SK-N-SH (cell line): ENCODE results near the gene OLR1. TPM values are rescaled to one million over a fixed set of nuclear protein-coding genes. Genes with fewer than 3 reads are reported as not detected.

ENCODE experiments used
- CTCF ChIA-PET: fragments of 300-600, 350-600 bp; formaldehyde crosslinking; extraction: SDS; loops from one replicate; lab custom pipeline; 2021; lab: Yijun Ruan, JAX
- POLR2A ChIA-PET: fragments of 350-600 bp; sonication (Branson Sonifier 250); formaldehyde crosslinking; extraction: SDS; loops from one replicate; lab custom pipeline; 2020; ENCODE audit warnings: antibody characterized with exemption, inconsistent platforms; lab: Yijun Ruan, JAX
- DNase-seq: peaks from one replicate; pipeline ENCODE4 v3.0.0; 2012
- H2AFZ ChIP-seq: fragments of 200-600 bp; sonication (generic); 2 replicates; pipeline ENCODE4 v1.8.1; 2016; ENCODE audit warnings: antibody characterized with exemption, mild to moderate bottlenecking, low read depth
- H3F3A ChIP-seq: fragments of 200-600 bp; sonication (generic); replicated peaks from 2 replicates; pipeline ENCODE3; 2016; ENCODE audit warnings: antibody characterized with exemption, mild to moderate bottlenecking; ENCODE audit not compliant: insufficient read depth
- H3K27ac ChIP-seq, 2 experiments: fragments of 200-500 bp in 1 of 2; fragments of 200-600 bp in 1 of 2; sonication (Bioruptor generic) in 1 of 2; sonication (generic), shearing (Covaris generic) in 1 of 2; 2 replicates each; pipeline versions ENCODE4 v1.5.1 to v1.6.1; 2014 to 2016; ENCODE audit warnings: low read depth in 2 of 2, inconsistent platforms in 1 of 2, low read length in 1 of 2, mild to moderate bottlenecking in 1 of 2, mixed read lengths in 1 of 2
- H3K27me3 ChIP-seq: fragments of 200-600 bp; sonication (generic), shearing (Covaris generic); 2 replicates; pipeline ENCODE4 v1.6.1; 2016; ENCODE audit warnings: mixed run types; ENCODE audit not compliant: insufficient read depth
- H3K36me3 ChIP-seq, 2 experiments: fragments of 200-500 bp in 1 of 2; fragments of 200-600 bp in 1 of 2; sonication (Bioruptor generic) in 1 of 2; sonication (generic) in 1 of 2; replicated peaks in 1 of 2; 2 replicates each; pipeline versions ENCODE3 to v1.5.1; 2014 to 2016; ENCODE audit warnings: low read length in 1 of 2, mild to moderate bottlenecking in 1 of 2; ENCODE audit not compliant: insufficient read depth in 2 of 2, control insufficient read depth in 1 of 2
- H3K4me1 ChIP-seq, 2 experiments: fragments of 200-500 bp in 1 of 2; fragments of 200-600 bp in 1 of 2; sonication (Bioruptor generic) in 1 of 2; sonication (generic), shearing (Covaris generic) in 1 of 2; 2 replicates each; pipeline versions ENCODE4 v1.5.1 to v1.6.1; 2014 to 2016; ENCODE audit warnings: low read depth in 1 of 2, low read length in 1 of 2, mixed run types in 1 of 2; ENCODE audit not compliant: insufficient read depth in 2 of 2, control insufficient read depth in 1 of 2
- H3K4me2 ChIP-seq: fragments of 200-600 bp; sonication (generic), shearing (Covaris generic); 2 replicates; pipeline ENCODE4 v1.6.1; 2017; ENCODE audit warnings: mixed run types
- H3K4me3 ChIP-seq, 2 experiments: fragments of 200-500 bp in 1 of 2; fragments of 200-600 bp in 1 of 2; sonication (Bioruptor generic) in 1 of 2; sonication (generic), shearing (Covaris generic) in 1 of 2; 2 replicates each; pipeline versions ENCODE4 v1.5.1 to v1.8.1; 2014 to 2016; ENCODE audit warnings: low read depth in 2 of 2, inconsistent platforms in 1 of 2, low read length in 1 of 2, mild to moderate bottlenecking in 1 of 2, mixed read lengths in 1 of 2, moderate library complexity in 1 of 2
- H3K79me2 ChIP-seq: fragments of 200-600 bp; sonication (generic); 2 replicates; pipeline ENCODE4 v1.8.1; 2017; ENCODE audit warnings: mild to moderate bottlenecking; ENCODE audit not compliant: insufficient read depth
- H3K9ac ChIP-seq: fragments of 200-600 bp; sonication (generic); 2 replicates; pipeline ENCODE4 v1.6.1; 2017; ENCODE audit warnings: mixed run types
- H3K9me2 ChIP-seq: fragments of 200-600 bp; sonication (generic); 2 replicates; pipeline ENCODE4 v1.6.1; 2017; ENCODE audit warnings: mixed run types
- H3K9me3 ChIP-seq: fragments of 200-600 bp; sonication (generic); 2 replicates; pipeline ENCODE4 v1.6.1; 2017; ENCODE audit warnings: mixed run types, mild to moderate bottlenecking, moderate library complexity
- H4K20me1 ChIP-seq: fragments of 200-600 bp; sonication (generic); 2 replicates; pipeline ENCODE4 v1.6.1; 2017; ENCODE audit warnings: mild to moderate bottlenecking, mixed run types; ENCODE audit not compliant: insufficient read depth
- CTCF ChIP-seq: fragments of 200-600 bp; sonication (generic); IDR thresholded peaks from 2 replicates; pipeline ENCODE4 v1.6.1; 2017; ENCODE audit warnings: antibody characterized with exemption, mild to moderate bottlenecking, moderate library complexity
- FOXM1 ChIP-seq: IDR thresholded peaks from 2 replicates; pipeline ENCODE4 v1.4.0; 2012; ENCODE audit warnings: low read depth, mild to moderate bottlenecking
- GATA2 ChIP-seq: sonication (generic); formaldehyde crosslinking; IDR thresholded peaks from 2 replicates; pipeline ENCODE4 v1.5.0; 2020; ENCODE audit warnings: mild to moderate bottlenecking, missing genetic modification reagents
- MAX ChIP-seq: IDR thresholded peaks from 2 replicates; pipeline ENCODE4 v1.4.0; 2012; ENCODE audit warnings: low read depth
- PBX3 ChIP-seq: IDR thresholded peaks from 2 replicates; pipeline ENCODE4; 2012
- RAD21 ChIP-seq: IDR thresholded peaks from 2 replicates; pipeline ENCODE4 v1.6.1; 2012; ENCODE audit warnings: mild to moderate bottlenecking, low read length
- RFX5 ChIP-seq: IDR thresholded peaks from 2 replicates; pipeline ENCODE4 v1.6.1; 2012; ENCODE audit warnings: mild to moderate bottlenecking, improper control_type of control experiment, low read length
- SMC3 ChIP-seq: IDR thresholded peaks from 2 replicates; pipeline ENCODE4 v1.6.1; 2012; ENCODE audit warnings: low read depth, low read length, improper control_type of control experiment
- TAF1 ChIP-seq: IDR thresholded peaks from 2 replicates; pipeline ENCODE4 v1.6.1; 2012; ENCODE audit warnings: low read depth, mild to moderate bottlenecking, low read length, moderate library complexity, borderline replicate concordance
- TCF12 ChIP-seq: IDR thresholded peaks from 2 replicates; pipeline ENCODE4 v1.4.0; 2012
- WGBS: methylation state at CpG from one replicate; pipeline ENCODE4 v1.1.6; 2017; ENCODE audit warnings: low lambda C conversion rate; 5-methylcytosine and 5-hydroxymethylcytosine counted together
- polyA plus RNA-seq, 3 experiments: library from polyadenylated mRNA; depleted of rRNA; stranded (reverse); fragments of >200 nt; gene quantifications; 2 replicates each; pipeline ENCODE4 v1.2.3, GENCODE V29; 2012

OLR1 gene
- polyA plus RNA-seq, 1 of the 3 experiments (the other 2 are of a cell fraction) = not detected

GRCh38 chr12:10140001-10140400 is 31.9 kb downstream of the OLR1 start:
- Histone ChIP-seq H3K36me3 (no peaks in the 10 kb centered on the region), H4K20me1 (no peaks in the 10 kb centered on the region), H3K27ac (no peak overlapping the region), H2AFZ (no peak overlapping the region), H3K9me2 (no peaks in the 10 kb centered on the region), H3K4me3 (no peak overlapping the region), H3K4me1 (no peaks in the 10 kb centered on the region), H3K9ac (no peak overlapping the region), H3K4me2 (no peak overlapping the region), H3K27me3 (peaks cover 18% of the 10 kb centered on the region; the same call in 1 of the 2 replicates), H3F3A (no peaks in the 10 kb centered on the region), H3K79me2 (no peaks in the 10 kb centered on the region), H3K9me3 (no peaks in the 10 kb centered on the region)
- ChIA-PET CTCF (interaction anchor here (0.6 to 3.4 kb wide), 9 partner anchors 13 to 397 kb away, joined by 3 to 23 read pairs (median 4); partner anchors contain the start of gene CLEC12B), POLR2A (no interaction called here)
- TF ChIP-seq RAD21 = peak; percentile 67
- TF ChIP-seq SMC3 = peak; percentile 34; the same call in 1 of the 2 replicates
- no peak for TF ChIP-seq RFX5
- TF ChIP-seq PBX3 = no peak
- TF ChIP-seq CTCF = peak; percentile 49
- WGBS = 4% methylated on average over 2 of the region's 2 CpGs
- DNase-seq = peak; percentile 10

- WGBS = 28% methylated on average over 10 of the region's 13 CpGs
- Histone ChIP-seq H3K4me1 (no peaks in the 10 kb centered on the region), H3K9me2 (no peaks in the 10 kb centered on the region), H3K9me3 (no peaks in the 10 kb centered on the region), H3K27me3 (peaks cover 18% of the 10 kb centered on the region; the same call in 1 of the 2 replicates), H3K4me2 (no peak overlapping the region), H3K27ac (no peak overlapping the region), H2AFZ (no peak overlapping the region), H3F3A (no peaks in the 10 kb centered on the region), H3K9ac (no peak overlapping the region), H3K36me3 (no peaks in the 10 kb centered on the region), H3K4me3 (no peak overlapping the region), H4K20me1 (no peaks in the 10 kb centered on the region), H3K79me2 (no peaks in the 10 kb centered on the region)
- DNase-seq = no peak
- ChIA-PET POLR2A (no interaction called here), CTCF (interaction anchor here (1.1 to 2.2 kb wide), 2 partner anchors 15 to 16 kb away, joined by 3 to 11 read pairs; no protein-coding TSS in a partner anchor)
- no peak for TF ChIP-seq GATA2
- no peak for TF ChIP-seq TAF1
- no peak for TF ChIP-seq MAX
- TF ChIP-seq TCF12 = no peak
- TF ChIP-seq FOXM1 = no peak
Measured at GRCh38 chr12:10136637-10137205, 35.2 kb downstream of the OLR1 start.
